Endothelial cell of umbilical vein (primary cell): ENCODE measurements around the gene PCNA. TPM values are rescaled to one million over a fixed set of nuclear protein-coding genes. Genes with fewer than 3 reads are reported as not detected.

Source experiments
- BruUV-seq: library from RNA; stranded (reverse); fragments of 400-500 nt; replicated peaks from 2 replicates; lab custom pipeline; 2021; lab: Mats Ljungman, UMichigan
- CTCF ChIA-PET: fragments of 300-600, 350-600 bp; sonication (Branson Sonifier 250); formaldehyde crosslinking; loops from one replicate; lab custom pipeline; 2021; ENCODE audit warnings: antibody characterized with exemption, inconsistent platforms; lab: Charles Lee
- POLR2A ChIA-PET: fragments of 300-600, 350-600 bp; sonication (Branson Sonifier 250); formaldehyde crosslinking; loops from one replicate; lab custom pipeline; 2021; ENCODE audit warnings: antibody characterized with exemption, inconsistent platforms; lab: Charles Lee
- DNase-seq: peaks from one replicate; pipeline ENCODE4 v3.0.0-alpha.2; 2011; ENCODE audit warnings: low read depth, low spot score
- FAIRE-seq: peaks from 2 replicates; lab custom pipeline; 2011; peaks lifted over from hg19 to GRCh38; lab: Jason Lieb, UNC
- H2AFZ ChIP-seq: 2 replicates; pipeline ENCODE4 v1.6.0; 2012; ENCODE audit warnings: low read depth, low read length, control low read depth, inconsistent platforms
- H3K27ac ChIP-seq: 2 replicates; pipeline ENCODE4 v1.5.1; 2011; ENCODE audit warnings: low read depth, mild to moderate bottlenecking, control low read depth, low read length, moderate library complexity; ENCODE audit not compliant: insufficient read depth
- H3K27me3 ChIP-seq, 2 experiments: 2 replicates each; pipeline versions ENCODE4 v1.6.0 to v1.6.1; 2011; ENCODE audit warnings: low read length in 2 of 2, mixed read lengths in 1 of 2; ENCODE audit not compliant: control insufficient read depth in 2 of 2, insufficient read depth in 2 of 2
- H3K36me3 ChIP-seq, 2 experiments: 2 replicates in 1 of 2; 3 replicates in 1 of 2; pipeline ENCODE4 v1.5.1; 2011; ENCODE audit warnings: low read length in 2 of 2, mild to moderate bottlenecking in 1 of 2, moderate library complexity in 1 of 2; ENCODE audit not compliant: control insufficient read depth in 2 of 2, insufficient read depth in 2 of 2; ENCODE audit errors: extremely low read depth in 1 of 2
- H3K4me1 ChIP-seq: 3 replicates; pipeline ENCODE4 v1.5.1; 2011; ENCODE audit warnings: mild to moderate bottlenecking, low read length; ENCODE audit not compliant: control insufficient read depth, insufficient read depth; ENCODE audit errors: extremely low read depth
- H3K4me2 ChIP-seq: 2 replicates; pipeline ENCODE4 v1.6.1; 2011; ENCODE audit warnings: low read length, control low read depth, mixed read lengths; ENCODE audit not compliant: insufficient read depth
- H3K4me3 ChIP-seq, 3 experiments: fragments of 200-600 bp in 1 of 3; sonication (generic), shearing (Covaris generic) in 1 of 3; replicated peaks in 1 of 3; 2 replicates each; pipeline ENCODE4 v1.5.1; 2011 to 2016; ENCODE audit warnings: control low read depth in 3 of 3, low read length in 3 of 3, mild to moderate bottlenecking in 2 of 3, inconsistent platforms in 1 of 3, low read depth in 1 of 3, moderate library complexity in 1 of 3; ENCODE audit not compliant: insufficient read depth in 1 of 3
- H3K79me2 ChIP-seq: 2 replicates; pipeline ENCODE4 v1.6.0; 2012; ENCODE audit warnings: low read length, inconsistent platforms; ENCODE audit not compliant: control insufficient read depth, insufficient read depth
- H3K9ac ChIP-seq: replicated peaks from 2 replicates; pipeline ENCODE3; 2011; ENCODE audit warnings: low read length, control low read depth; ENCODE audit not compliant: insufficient read depth; ENCODE audit errors: extremely low read depth
- H3K9me1 ChIP-seq: replicated peaks from 3 replicates; pipeline ENCODE4 v1.6.0; 2011; ENCODE audit warnings: mild to moderate bottlenecking, low read length; ENCODE audit not compliant: control insufficient read depth, insufficient read depth; ENCODE audit errors: extremely low read depth
- H3K9me3 ChIP-seq: replicated peaks from 2 replicates; pipeline ENCODE4 v1.5.1; 2012; ENCODE audit warnings: low read length, inconsistent platforms; ENCODE audit not compliant: control insufficient read depth, insufficient read depth
- H4K20me1 ChIP-seq: replicated peaks from 2 replicates; pipeline ENCODE3; 2011; ENCODE audit warnings: mild to moderate bottlenecking, low read length; ENCODE audit not compliant: control insufficient read depth, insufficient read depth; ENCODE audit errors: extremely low read depth
- CTCF ChIP-seq, 2 donors: IDR thresholded peaks; 1 replicate in 1 of 2; 2 replicates in 1 of 2; pipeline ENCODE4 v1.5.1; 2011; ENCODE audit warnings: low read length in 2 of 2, mild to moderate bottlenecking in 2 of 2, moderate library complexity in 2 of 2, control low read depth in 1 of 2, inconsistent platforms in 1 of 2, low read depth in 1 of 2; ENCODE audit not compliant: insufficient read depth in 1 of 2; ENCODE audit errors: extremely low read depth in 1 of 2
- FOS ChIP-seq: IDR thresholded peaks from 2 replicates; pipeline ENCODE4 v1.6.1; 2011; ENCODE audit warnings: mild to moderate bottlenecking, low read length, moderate library complexity, borderline replicate concordance; ENCODE audit not compliant: insufficient read depth
- JUN ChIP-seq: IDR thresholded peaks from 2 replicates; pipeline ENCODE4 v1.6.1; 2011; ENCODE audit warnings: borderline replicate concordance, low read depth; ENCODE audit not compliant: insufficient read length, insufficient read depth
- MYC ChIP-seq: IDR thresholded peaks from one replicate; pipeline ENCODE4 v1.6.1; 2011; ENCODE audit warnings: mild to moderate bottlenecking, low read depth, low read length
- POLR2A ChIP-seq: IDR thresholded peaks from 2 replicates; pipeline ENCODE4 v1.6.1; 2012; ENCODE audit warnings: low read depth, mild to moderate bottlenecking, control low read depth, low read length
- POLR2AphosphoS5 ChIP-seq: IDR thresholded peaks from 2 replicates; pipeline ENCODE4 v1.6.1; 2012; ENCODE audit warnings: low read depth, mild to moderate bottlenecking, control low read depth, low read length, moderate library complexity; ENCODE audit not compliant: insufficient read depth
- dilution Hi-C: fragments of 300-500 bp; cut with MboI; formaldehyde crosslinking; loops from one replicate; pipeline ENCODE4 v1.15.0; 2019; ENCODE audit warnings: low sequenced_read_pairs; ENCODE audit not compliant: extremely low pct_ligation_motif_present
- intact Hi-C: fragments of 100-400 bp; cut with micrococcal nuclease; formaldehyde crosslinking; loops from one replicate; pipeline ENCODE4 v1.10.0; 2022
- polyA plus RNA-seq, 4 experiments: library from polyadenylated mRNA; depleted of rRNA in 3 of 4; stranded (reverse) in 3 of 4; unstranded in 1 of 4; fragments of >200 nt; gene quantifications; 2 replicates each; pipeline versions ENCODE4 v1.2.1 to v1.2.3, GENCODE V29; 2011 to 2012; ENCODE audit warnings: missing spikeins in 1 of 4
- total RNA-seq: library from RNA; stranded (reverse); gene quantifications from 2 replicates; pipeline ENCODE4 v1.2.3, GENCODE V29; 2021

PCNA gene
- total and polyA plus RNA-seq, 2 donors (not counting 3 experiments of a cell fraction or from before 2014, with no cell fraction given): 175 to 295 TPM

- CTCF ChIA-PET: interaction anchor here (0.8 to 5.6 kb wide), 24 partner anchors 9 to 525 kb away, joined by 3 to 371 read pairs (median 4); no protein-coding TSS in a partner anchor
- no TSS peak for BruUV-seq
Observed at GRCh38 chr20:5127204-5127858, 7.6 kb upstream of the PCNA start.

GRCh38 chr20:5126512-5127203 is 6.9 kb upstream of the PCNA start, which contains the start of gene CDS2:
Gene CDS2 (plus strand): TSS chr20:5127008. CDS start chr20:5127093, 85 bp downstream.
- POLR2A ChIA-PET: interaction anchor here (0.6 to 1.5 kb wide), 8 partner anchors 9 to 96 kb away, joined by 3 to 27 read pairs (median 3); no protein-coding TSS in a partner anchor
- peak; percentile 98 for FAIRE-seq

More at GRCh38 chr20:5127204-5127858, 7.6 kb upstream of the PCNA start:
- H3K9me1 ChIP-seq: no peaks in the 10 kb centered on the region
- peak overlapping the region; percentile 62 for H3K4me2 ChIP-seq
- H3K4me1 ChIP-seq: peaks cover 10% of the 10 kb centered on the region
- no peak for TF ChIP-seq FOS
- H3K27me3 ChIP-seq: no peaks in the 10 kb centered on the region
- FAIRE-seq (no peak), DNase-seq (peak; percentile 56)
- H3K4me3 ChIP-seq: peak overlapping the region; percentile 55 to 87 (median 58)
- dilution Hi-C loops (no loop called here), intact Hi-C loops (loop anchor here (2.0 to 10.0 kb wide), 2 partner anchors 227 to 321 kb away; no protein-coding TSS in a partner anchor)
- peak overlapping the region; percentile 80 for H3K9ac ChIP-seq
- H3K36me3 ChIP-seq: no peaks in the 10 kb centered on the region
- no peaks in the 10 kb centered on the region for H3K9me3 ChIP-seq
- peak overlapping the region; percentile 40 for H2AFZ ChIP-seq
- H4K20me1 ChIP-seq: no peaks in the 10 kb centered on the region
- peaks cover 26% of the 10 kb centered on the region for H3K79me2 ChIP-seq
- H3K27ac ChIP-seq: peak overlapping the region; percentile 50
- POLR2A ChIA-PET: interaction anchor here (0.6 to 1.5 kb wide), 6 partner anchors 8 to 95 kb away, joined by 3 to 27 read pairs (median 3); no protein-coding TSS in a partner anchor

More at GRCh38 chr20:5126512-5127203, 6.9 kb upstream of the PCNA start, which contains the start of gene CDS2:
- Histone ChIP-seq H3K27me3 (no peaks in the 10 kb centered on the region), H3K9ac (peak within 1 kb of the TSS; percentile 80), H3K4me3 (peak within 1 kb of the TSS; percentile 55 to 87 (median 73)), H3K9me1 (no peaks in the 10 kb centered on the region), H3K4me1 (peaks cover 10% of the 10 kb centered on the region), H3K36me3 (no peaks in the 10 kb centered on the region), H3K27ac (peak within 1 kb of the TSS; percentile 63), H3K79me2 (peaks cover 26% of the 10 kb centered on the region), H3K4me2 (peak within 1 kb of the TSS; percentile 84), H3K9me3 (no peaks in the 10 kb centered on the region), H4K20me1 (no peaks in the 10 kb centered on the region), H2AFZ (peak within 1 kb of the TSS; percentile 96)
- CTCF ChIA-PET: interaction anchor here (0.7 to 5.6 kb wide), 34 partner anchors 9 to 525 kb away, joined by 3 to 371 read pairs (median 4); no protein-coding TSS in a partner anchor
- intact Hi-C loops: loop anchor here (1.0 to 10.0 kb wide), 5 partner anchors 43 to 322 kb away; no protein-coding TSS in a partner anchor
- TF ChIP-seq POLR2A (peak; percentile 19), MYC (no peak), JUN (no peak), POLR2AphosphoS5 (peak; percentile 48), CTCF (IDR thresholded peaks at IDR 0.05; ENCODE audit: extremely low read depth in 1 of 2, insufficient read depth in 1 of 2, low read depth in 1 of 2, low read length in 2 of 2) (peak; percentile 28 to 59)
- dilution Hi-C loops: no loop called here
- peak; percentile 100 for DNase-seq
- no TSS peak for BruUV-seq
